GM12875 (cell line): ENCODE data around the gene PAX8.

Source experiments
- H3K4me3 ChIP-seq: one replicate; pipeline ENCODE4 v1.5.1; 2011; ENCODE audit warnings: low read depth, low read length, control low read depth
- TF ChIP-seq, protein P1 (sequence below): IDR thresholded peaks from 2 replicates; pipeline ENCODE4 v1.5.1; 2011; ENCODE audit warnings: low read depth, mild to moderate bottlenecking, control low read depth, inconsistent platforms, low read length, moderate library complexity, borderline replicate concordance; ENCODE audit not compliant: insufficient read depth

Gene PAX8

DNA sequence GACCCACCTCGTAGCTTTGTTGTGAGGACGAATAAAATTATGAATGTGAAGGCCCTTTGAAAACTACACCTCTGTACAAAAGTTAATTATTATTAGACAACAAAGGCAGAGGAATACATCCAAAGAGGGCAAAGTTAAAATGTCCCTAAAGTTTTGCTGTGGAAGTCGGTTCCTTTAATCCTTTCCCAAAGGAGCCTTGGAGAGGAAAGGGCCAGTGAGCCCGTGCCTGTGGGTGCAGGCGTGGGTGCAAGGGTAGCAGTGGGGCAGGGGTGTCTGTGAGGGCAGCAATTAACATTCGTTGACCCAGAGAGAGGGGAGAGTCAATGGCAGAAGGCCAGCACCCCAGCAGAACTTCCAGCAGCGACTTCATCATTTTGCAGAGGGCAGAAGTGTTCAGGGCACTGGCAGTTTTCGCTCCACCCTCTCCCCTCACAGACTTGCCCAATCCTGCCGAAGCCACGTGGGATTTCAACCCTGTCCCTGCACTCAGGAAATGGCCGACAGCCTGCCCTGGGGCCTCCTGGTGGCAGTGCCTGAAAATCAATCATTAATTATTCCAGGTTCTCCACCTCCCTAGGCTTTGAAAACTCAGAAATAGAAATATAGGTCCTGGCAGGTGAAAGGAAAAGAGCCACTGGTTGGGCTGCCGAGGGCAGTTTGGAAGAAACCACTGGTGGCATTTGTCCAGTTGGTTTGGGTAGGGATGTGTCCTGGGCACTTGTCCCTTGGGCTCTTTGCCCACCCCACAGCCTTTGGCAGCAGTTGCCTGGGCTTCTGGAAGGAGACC is 4.2 kb upstream of the PAX8 start:
- TF ChIP-seq, protein P1, sequence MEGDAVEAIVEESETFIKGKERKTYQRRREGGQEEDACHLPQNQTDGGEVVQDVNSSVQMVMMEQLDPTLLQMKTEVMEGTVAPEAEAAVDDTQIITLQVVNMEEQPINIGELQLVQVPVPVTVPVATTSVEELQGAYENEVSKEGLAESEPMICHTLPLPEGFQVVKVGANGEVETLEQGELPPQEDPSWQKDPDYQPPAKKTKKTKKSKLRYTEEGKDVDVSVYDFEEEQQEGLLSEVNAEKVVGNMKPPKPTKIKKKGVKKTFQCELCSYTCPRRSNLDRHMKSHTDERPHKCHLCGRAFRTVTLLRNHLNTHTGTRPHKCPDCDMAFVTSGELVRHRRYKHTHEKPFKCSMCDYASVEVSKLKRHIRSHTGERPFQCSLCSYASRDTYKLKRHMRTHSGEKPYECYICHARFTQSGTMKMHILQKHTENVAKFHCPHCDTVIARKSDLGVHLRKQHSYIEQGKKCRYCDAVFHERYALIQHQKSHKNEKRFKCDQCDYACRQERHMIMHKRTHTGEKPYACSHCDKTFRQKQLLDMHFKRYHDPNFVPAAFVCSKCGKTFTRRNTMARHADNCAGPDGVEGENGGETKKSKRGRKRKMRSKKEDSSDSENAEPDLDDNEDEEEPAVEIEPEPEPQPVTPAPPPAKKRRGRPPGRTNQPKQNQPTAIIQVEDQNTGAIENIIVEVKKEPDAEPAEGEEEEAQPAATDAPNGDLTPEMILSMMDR, result no peak
- no peak overlapping the region for H3K4me3 ChIP-seq

DNA sequence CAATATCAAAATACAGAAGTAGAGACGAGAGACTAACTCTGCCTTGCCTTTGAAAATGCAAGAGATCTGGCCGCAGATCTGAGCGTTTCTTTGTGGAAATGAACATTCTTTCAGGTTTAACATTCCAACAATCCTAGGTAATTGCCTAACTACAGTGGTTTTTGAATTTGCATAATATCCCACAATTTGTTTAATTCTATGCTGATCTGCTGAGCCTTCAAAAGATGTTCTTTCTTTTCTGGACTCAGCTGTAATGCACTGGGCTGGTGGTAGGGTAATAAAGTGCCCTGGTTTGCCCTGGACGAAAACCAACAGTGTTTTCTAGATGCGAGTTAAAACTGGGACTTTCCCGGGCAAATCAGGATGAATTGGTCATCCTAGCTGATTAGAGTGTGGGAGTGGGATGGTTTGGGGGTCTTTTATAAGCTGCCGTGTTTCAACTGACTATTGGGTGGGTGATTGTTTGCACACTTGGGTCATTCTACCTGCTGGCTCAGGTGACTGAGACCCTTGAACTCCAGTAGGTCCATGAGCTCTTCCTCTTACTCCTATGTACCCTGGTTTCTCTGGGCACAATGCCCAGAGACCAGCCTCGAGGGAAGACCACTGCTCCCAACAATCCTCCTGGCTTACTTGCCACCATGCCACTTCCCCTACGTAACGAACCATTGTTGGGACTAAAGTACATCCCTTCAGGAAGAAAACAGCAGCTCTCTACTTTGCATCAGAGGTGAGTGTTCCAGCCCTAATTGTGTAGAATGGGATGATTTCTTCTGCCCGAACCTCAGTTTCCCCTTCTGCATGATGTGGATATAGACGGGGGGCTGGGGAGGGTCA is 3.4 kb upstream of the PAX8 start:
- TF ChIP-seq, protein P1, result no peak
- H3K4me3 ChIP-seq, result no peak overlapping the region

DNA sequence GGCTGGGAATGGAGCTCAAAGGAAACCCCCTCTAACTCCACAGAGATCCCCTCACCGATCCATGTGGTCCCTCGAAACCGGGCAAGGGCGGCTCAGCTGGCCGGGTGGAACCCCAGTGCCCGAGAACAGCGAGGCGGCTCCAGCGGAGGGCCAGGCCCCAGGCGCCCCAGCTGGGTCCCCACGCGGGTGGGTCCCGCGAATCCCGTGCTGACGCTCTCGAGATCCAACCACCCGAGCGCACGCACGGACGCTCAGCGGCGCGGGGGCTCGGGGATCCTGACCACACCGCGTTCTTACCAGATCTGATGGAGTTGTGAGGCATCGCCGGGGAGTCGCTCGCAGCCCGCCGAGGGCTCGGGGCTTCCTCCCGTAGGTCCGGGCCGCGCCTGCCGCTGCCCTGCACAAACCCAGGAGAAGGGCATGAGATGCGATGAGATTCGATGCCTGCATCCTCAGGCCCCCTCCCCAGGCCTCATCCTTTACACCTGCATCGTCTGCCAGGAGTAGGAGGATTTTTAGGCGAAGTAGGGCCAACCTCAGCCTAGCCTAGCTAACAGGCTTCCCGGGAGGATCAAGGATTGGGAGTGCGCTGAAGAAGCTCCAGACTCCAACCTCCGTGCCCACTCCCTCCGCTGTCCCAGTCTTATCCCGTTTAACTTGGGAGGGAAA is 514 bp downstream of the PAX8 start:
- no peak overlapping the region for H3K4me3 ChIP-seq
- TF ChIP-seq, protein P1, result no peak

DNA sequence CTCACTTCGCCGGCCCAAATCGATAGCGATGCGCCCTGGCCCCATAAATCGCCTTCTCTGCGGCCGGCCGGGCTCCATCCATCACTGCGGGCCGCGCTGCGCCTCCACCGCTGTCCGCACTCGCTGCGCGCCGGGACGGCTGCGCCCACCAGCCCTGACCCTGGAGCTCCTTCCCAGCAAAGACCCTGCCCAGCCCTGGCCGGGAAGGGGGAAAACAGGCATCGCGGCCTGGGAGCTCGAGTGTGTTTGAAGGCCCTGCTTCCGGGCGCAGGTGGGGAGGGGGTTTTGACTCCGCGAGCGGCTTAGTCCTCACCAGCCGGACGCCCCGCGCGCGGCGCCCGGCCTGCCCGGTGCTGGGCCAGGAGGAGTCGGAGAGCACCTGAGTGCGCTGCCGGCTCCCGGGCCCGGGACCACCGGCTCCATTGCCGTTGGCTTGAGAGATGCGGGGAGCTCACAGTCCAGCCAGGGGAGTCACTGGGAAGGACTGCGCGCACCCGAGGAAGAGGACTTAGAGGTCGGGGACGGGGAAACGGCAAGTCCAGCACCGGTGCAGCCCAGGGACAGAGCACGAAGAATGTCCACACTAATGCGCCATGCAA is 1.1 kb downstream of the PAX8 start:
- TF ChIP-seq, protein P1, result no peak
- H3K4me3 ChIP-seq, result no peak overlapping the region

DNA sequence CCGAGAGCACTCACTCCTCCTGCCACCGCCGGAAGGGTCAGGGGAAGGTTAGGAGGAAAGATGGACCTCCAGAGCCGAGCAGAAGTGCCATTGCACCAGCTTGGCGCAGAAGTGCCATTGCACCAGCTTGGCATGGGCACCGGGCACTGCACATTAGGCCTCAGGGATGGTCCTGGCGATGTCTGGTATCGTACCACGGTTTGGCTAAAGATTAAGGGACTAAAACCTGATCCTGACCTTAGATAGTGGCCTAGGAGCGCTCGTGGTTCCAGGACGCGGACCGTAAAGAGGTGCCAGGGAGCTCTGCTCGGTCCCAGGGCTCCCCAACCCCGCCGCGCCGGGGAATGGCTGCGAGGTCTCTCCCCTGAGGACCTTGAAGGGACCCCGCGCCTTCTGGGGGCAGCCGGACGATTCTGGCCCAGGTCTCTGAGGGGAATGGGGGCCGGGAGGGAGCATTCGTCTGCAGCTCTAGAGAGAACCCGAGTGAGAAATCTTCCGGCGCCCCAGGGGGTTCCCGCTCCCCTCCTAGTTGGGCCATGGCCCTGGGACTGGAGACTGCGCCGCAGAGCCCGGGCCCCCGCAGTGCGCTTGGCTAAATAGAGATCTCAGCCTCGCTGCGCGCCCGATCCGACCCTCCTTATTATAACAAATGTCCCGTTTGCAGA is 1.8 kb downstream of the PAX8 start:
- no peak overlapping the region for H3K4me3 ChIP-seq
- TF ChIP-seq, protein P1, result no peak

DNA sequence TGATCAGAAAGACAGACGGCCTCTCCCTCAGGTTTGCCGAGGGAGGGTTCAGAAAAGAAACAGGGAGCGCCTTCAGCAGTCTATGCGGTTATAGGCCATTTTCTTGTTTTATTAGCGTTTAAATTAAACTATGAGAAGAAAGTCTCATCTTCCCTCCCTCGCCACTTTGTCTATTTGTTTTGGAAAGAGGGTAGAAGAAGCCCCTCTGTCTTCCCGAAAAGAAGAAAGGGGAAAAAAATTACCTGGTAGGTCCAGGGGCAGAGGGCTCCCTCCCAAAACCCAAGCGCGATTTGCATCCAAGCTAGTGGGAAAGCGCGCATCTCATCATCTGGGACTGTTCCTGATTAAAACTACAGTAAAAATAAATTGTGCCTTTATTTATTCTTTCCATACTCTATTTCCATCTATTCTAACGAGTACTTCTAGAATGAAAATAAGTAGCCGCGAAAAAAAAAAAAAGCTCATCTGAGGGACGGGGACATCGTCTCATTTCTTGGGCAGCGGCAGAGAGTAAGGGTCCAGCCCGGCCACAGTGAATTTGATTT is 2.4 kb downstream of the PAX8 start:
- TF ChIP-seq, protein P1, result no peak
- H3K4me3 ChIP-seq, result no peak overlapping the region
